HG03175 (cell line): Measurements from ENCODE around the gene ZCCHC13.
"Not testable (repeated sequence)": the region's sequence is repeated elsewhere in the genome, so short reads cannot be mapped to it uniquely, and the experiment has no call there.

Experiments
- ATAC-seq: cut with Tn5 transposase; IDR thresholded peaks from one replicate; pipeline ENCODE4 v1.9.1; 2021; ENCODE audit warnings: mild to moderate bottlenecking, moderate library complexity; ENCODE audit not compliant: unreplicated experiment

Gene ZCCHC13

GRCh38 chrX:74304016-74304415 lies at the start of gene ZCCHC13:
ZCCHC13 (plus strand) TSS chrX:74304180; CDS start chrX:74304267, 87 bp downstream.
- no peak for ATAC-seq

GRCh38 chrX:74258111-74258510 lies 45.9 kb upstream of the ZCCHC13 start:
- ATAC-seq: not testable (repeated sequence)

- no peak for ATAC-seq
Observed at GRCh38 chrX:74259885-74260491, 44.0 kb upstream of the ZCCHC13 start.

GRCh38 chrX:74262452-74263209 lies 41.3 kb upstream of the ZCCHC13 start:
- ATAC-seq: no peak

- ATAC-seq: no peak
Observed at GRCh38 chrX:74270393-74270792, 33.6 kb upstream of the ZCCHC13 start.

- ATAC-seq: no peak
Observed at GRCh38 chrX:74272230-74272629, 31.8 kb upstream of the ZCCHC13 start.

- ATAC-seq: no peak
Observed at GRCh38 chrX:74274516-74274915, 29.5 kb upstream of the ZCCHC13 start.

GRCh38 chrX:74277320-74277719 lies 26.7 kb upstream of the ZCCHC13 start:
- ATAC-seq: no peak

- ATAC-seq: no peak
Observed at GRCh38 chrX:74277846-74278245, 26.1 kb upstream of the ZCCHC13 start.

GRCh38 chrX:74280759-74281158 lies 23.2 kb upstream of the ZCCHC13 start:
- no peak for ATAC-seq

- ATAC-seq: no peak
Observed at GRCh38 chrX:74284391-74284952, 19.5 kb upstream of the ZCCHC13 start.

GRCh38 chrX:74286950-74287740 lies 16.8 kb upstream of the ZCCHC13 start:
- ATAC-seq: no peak

GRCh38 chrX:74291577-74291963 lies 12.4 kb upstream of the ZCCHC13 start:
- no peak for ATAC-seq

- ATAC-seq: peak; percentile 89
Observed at GRCh38 chrX:74291964-74292807, 11.8 kb upstream of the ZCCHC13 start.

- ATAC-seq: no peak
Observed at GRCh38 chrX:74292808-74293123, 11.2 kb upstream of the ZCCHC13 start.

- peak; percentile 33 for ATAC-seq
Observed at GRCh38 chrX:74293343-74293946, 10.5 kb upstream of the ZCCHC13 start.

- no peak for ATAC-seq
Observed at GRCh38 chrX:74295101-74295500, 8.9 kb upstream of the ZCCHC13 start.

GRCh38 chrX:74297766-74298165 lies 6.2 kb upstream of the ZCCHC13 start:
- no peak for ATAC-seq

- ATAC-seq: no peak
Observed at GRCh38 chrX:74300869-74301268, 3.1 kb upstream of the ZCCHC13 start.

GRCh38 chrX:74318672-74319071 lies 14.7 kb downstream of the ZCCHC13 start:
- ATAC-seq: no peak
